ENCODE results near the gene NYAP2.

NYAP2 gene

GRCh38 chr2:225615514-225615913, 216.0 kb downstream of the NYAP2 start:
- Histone ChIP-seq H2AFZ (ENCODE audit: low read length) (no peak overlapping the region), H3K36me3 (ENCODE audit: insufficient read depth, low read length) (no peaks in the 10 kb centered on the region), H3K4me3 (ENCODE audit: low read length, poor library complexity, severe bottlenecking) (no peak overlapping the region), H3K9ac (ENCODE audit: low read depth, low read length, poor library complexity, severe bottlenecking) (no peak overlapping the region), H3K9me3 (ENCODE audit: insufficient read depth, low read depth, low read length) (no peaks in the 10 kb centered on the region), H3K9me2 (replicated peaks; ENCODE audit: low read depth, low read length) (no peaks in the 10 kb centered on the region), H4K20me1 (ENCODE audit: insufficient read depth, low read length, poor library complexity, severe bottlenecking) (no peaks in the 10 kb centered on the region), H3K79me2 (ENCODE audit: insufficient read depth, low read length) (no peaks in the 10 kb centered on the region), H3K27me3 (ENCODE audit: insufficient read depth, low read length, poor library complexity, severe bottlenecking) (no peaks in the 10 kb centered on the region), H3F3A (ENCODE audit: low read depth) (no peaks in the 10 kb centered on the region), H3K4me2 (ENCODE audit: low read depth, low read length, poor library complexity, severe bottlenecking) (no peak overlapping the region), H3K4me1 (ENCODE audit: insufficient read depth, low read length, poor library complexity, severe bottlenecking) (no peaks in the 10 kb centered on the region)
- TF ChIP-seq CTCF (conservative IDR thresholded peaks at IDR 0.05; ENCODE audit: low read length) (no peak), EZH2phosphoT487 (IDR thresholded peaks at IDR 0.05; ENCODE audit: borderline replicate concordance) (no peak)

GRCh38 chr2:225616372-225616771, 216.9 kb downstream of the NYAP2 start:
- Histone ChIP-seq H3K9me3 (ENCODE audit: insufficient read depth, low read depth, low read length) (no peaks in the 10 kb centered on the region), H3F3A (ENCODE audit: low read depth) (no peaks in the 10 kb centered on the region), H3K4me2 (ENCODE audit: low read depth, low read length, poor library complexity, severe bottlenecking) (no peak overlapping the region), H3K9me2 (replicated peaks; ENCODE audit: low read depth, low read length) (no peaks in the 10 kb centered on the region), H3K4me1 (ENCODE audit: insufficient read depth, low read length, poor library complexity, severe bottlenecking) (no peaks in the 10 kb centered on the region), H4K20me1 (ENCODE audit: insufficient read depth, low read length, poor library complexity, severe bottlenecking) (no peaks in the 10 kb centered on the region), H2AFZ (ENCODE audit: low read length) (no peak overlapping the region), H3K36me3 (ENCODE audit: insufficient read depth, low read length) (no peaks in the 10 kb centered on the region), H3K4me3 (ENCODE audit: low read length, poor library complexity, severe bottlenecking) (no peak overlapping the region), H3K27me3 (ENCODE audit: insufficient read depth, low read length, poor library complexity, severe bottlenecking) (no peaks in the 10 kb centered on the region), H3K79me2 (ENCODE audit: insufficient read depth, low read length) (no peaks in the 10 kb centered on the region), H3K9ac (ENCODE audit: low read depth, low read length, poor library complexity, severe bottlenecking) (no peak overlapping the region)
- TF ChIP-seq EZH2phosphoT487 (IDR thresholded peaks at IDR 0.05; ENCODE audit: borderline replicate concordance) (no peak), CTCF (conservative IDR thresholded peaks at IDR 0.05; ENCODE audit: low read length) (no peak)

GRCh38 chr2:225616848-225617247, 217.3 kb downstream of the NYAP2 start:
- no peak overlapping the region for H3K9ac ChIP-seq (ENCODE audit: low read depth, low read length, poor library complexity, severe bottlenecking)
- no peak overlapping the region for H2AFZ ChIP-seq (ENCODE audit: low read length)
- H3K27me3 ChIP-seq (ENCODE audit: insufficient read depth, low read length, poor library complexity, severe bottlenecking) = no peaks in the 10 kb centered on the region
- no peaks in the 10 kb centered on the region for H3K9me3 ChIP-seq (ENCODE audit: insufficient read depth, low read depth, low read length)
- no peaks in the 10 kb centered on the region for H3K9me2 ChIP-seq (replicated peaks; ENCODE audit: low read depth, low read length)
- H4K20me1 ChIP-seq (ENCODE audit: insufficient read depth, low read length, poor library complexity, severe bottlenecking) = no peaks in the 10 kb centered on the region
- no peaks in the 10 kb centered on the region for H3K4me1 ChIP-seq (ENCODE audit: insufficient read depth, low read length, poor library complexity, severe bottlenecking)
- no peaks in the 10 kb centered on the region for H3K36me3 ChIP-seq (ENCODE audit: insufficient read depth, low read length)
- no peak for TF ChIP-seq CTCF (conservative IDR thresholded peaks at IDR 0.05; ENCODE audit: low read length)
- no peaks in the 10 kb centered on the region for H3K79me2 ChIP-seq (ENCODE audit: insufficient read depth, low read length)
- H3K4me3 ChIP-seq (ENCODE audit: low read length, poor library complexity, severe bottlenecking) = no peak overlapping the region
- H3F3A ChIP-seq (ENCODE audit: low read depth) = no peaks in the 10 kb centered on the region
- no peak overlapping the region for H3K4me2 ChIP-seq (ENCODE audit: low read depth, low read length, poor library complexity, severe bottlenecking)
